ENCODE data around the gene PPM1J.

DNA sequence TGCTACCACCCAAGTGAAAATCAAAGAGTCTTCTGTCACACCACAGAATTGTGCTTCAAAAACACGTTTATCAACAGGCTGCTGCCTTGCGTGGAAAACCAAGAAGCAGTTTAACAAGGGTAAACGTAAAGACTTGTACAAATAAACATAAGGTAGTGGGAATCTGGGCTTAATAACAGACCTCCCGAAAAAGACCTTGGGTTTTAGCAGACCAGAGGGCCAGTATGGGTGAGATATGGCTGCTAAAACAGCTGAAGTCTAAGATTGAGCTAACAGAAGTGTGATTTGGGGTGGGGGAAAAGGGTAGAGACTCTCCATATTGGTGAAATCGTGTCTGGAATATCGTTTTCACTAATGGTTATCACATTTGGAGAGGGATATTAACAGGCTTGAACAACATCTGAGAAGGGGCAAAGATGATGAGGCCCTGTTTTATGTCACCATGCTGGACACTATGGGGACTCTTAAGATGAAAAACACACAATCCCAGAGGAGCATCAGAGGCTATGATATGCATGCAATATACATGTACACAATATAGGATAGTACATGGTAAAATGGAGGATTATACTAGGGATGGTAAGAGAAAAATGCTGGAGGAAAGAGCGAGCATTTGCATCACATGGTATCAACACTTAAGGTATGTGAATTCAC is 39.3 kb downstream of the PPM1J start:
- TF ChIP-seq, protein P1, sequence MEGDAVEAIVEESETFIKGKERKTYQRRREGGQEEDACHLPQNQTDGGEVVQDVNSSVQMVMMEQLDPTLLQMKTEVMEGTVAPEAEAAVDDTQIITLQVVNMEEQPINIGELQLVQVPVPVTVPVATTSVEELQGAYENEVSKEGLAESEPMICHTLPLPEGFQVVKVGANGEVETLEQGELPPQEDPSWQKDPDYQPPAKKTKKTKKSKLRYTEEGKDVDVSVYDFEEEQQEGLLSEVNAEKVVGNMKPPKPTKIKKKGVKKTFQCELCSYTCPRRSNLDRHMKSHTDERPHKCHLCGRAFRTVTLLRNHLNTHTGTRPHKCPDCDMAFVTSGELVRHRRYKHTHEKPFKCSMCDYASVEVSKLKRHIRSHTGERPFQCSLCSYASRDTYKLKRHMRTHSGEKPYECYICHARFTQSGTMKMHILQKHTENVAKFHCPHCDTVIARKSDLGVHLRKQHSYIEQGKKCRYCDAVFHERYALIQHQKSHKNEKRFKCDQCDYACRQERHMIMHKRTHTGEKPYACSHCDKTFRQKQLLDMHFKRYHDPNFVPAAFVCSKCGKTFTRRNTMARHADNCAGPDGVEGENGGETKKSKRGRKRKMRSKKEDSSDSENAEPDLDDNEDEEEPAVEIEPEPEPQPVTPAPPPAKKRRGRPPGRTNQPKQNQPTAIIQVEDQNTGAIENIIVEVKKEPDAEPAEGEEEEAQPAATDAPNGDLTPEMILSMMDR (conservative IDR thresholded peaks at IDR 0.05; ENCODE audit: low read length): no peak
- TF ChIP-seq EZH2phosphoT487 (IDR thresholded peaks at IDR 0.05; ENCODE audit: borderline replicate concordance): no peak

Data from Loucy (cell line).